ENCODE results near the gene SBF1. TPM values are rescaled to one million over a fixed set of nuclear protein-coding genes. Genes with fewer than 3 reads are reported as not detected.

The SBF1 gene
- total RNA-seq, 1 donor from 2014 or later: 110 TPM

GRCh38 chr22:50439314-50439870 lies 35.4 kb downstream of the SBF1 start:
- H3K27ac Mint-ChIP-seq (ENCODE audit: unreplicated experiment): no peak overlapping the region
- TF ChIP-seq, protein P1, sequence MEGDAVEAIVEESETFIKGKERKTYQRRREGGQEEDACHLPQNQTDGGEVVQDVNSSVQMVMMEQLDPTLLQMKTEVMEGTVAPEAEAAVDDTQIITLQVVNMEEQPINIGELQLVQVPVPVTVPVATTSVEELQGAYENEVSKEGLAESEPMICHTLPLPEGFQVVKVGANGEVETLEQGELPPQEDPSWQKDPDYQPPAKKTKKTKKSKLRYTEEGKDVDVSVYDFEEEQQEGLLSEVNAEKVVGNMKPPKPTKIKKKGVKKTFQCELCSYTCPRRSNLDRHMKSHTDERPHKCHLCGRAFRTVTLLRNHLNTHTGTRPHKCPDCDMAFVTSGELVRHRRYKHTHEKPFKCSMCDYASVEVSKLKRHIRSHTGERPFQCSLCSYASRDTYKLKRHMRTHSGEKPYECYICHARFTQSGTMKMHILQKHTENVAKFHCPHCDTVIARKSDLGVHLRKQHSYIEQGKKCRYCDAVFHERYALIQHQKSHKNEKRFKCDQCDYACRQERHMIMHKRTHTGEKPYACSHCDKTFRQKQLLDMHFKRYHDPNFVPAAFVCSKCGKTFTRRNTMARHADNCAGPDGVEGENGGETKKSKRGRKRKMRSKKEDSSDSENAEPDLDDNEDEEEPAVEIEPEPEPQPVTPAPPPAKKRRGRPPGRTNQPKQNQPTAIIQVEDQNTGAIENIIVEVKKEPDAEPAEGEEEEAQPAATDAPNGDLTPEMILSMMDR (IDR thresholded peaks at IDR 0.05): no peak
- H3K36me3 Mint-ChIP-seq (ENCODE audit: unreplicated experiment): peaks cover 11% of the 10 kb centered on the region
- H3K4me3 Mint-ChIP-seq (ENCODE audit: unreplicated experiment): no peak overlapping the region
- no peaks in the 10 kb centered on the region for H3K27me3 Mint-ChIP-seq (ENCODE audit: unreplicated experiment)
- no peaks in the 10 kb centered on the region for H3K9me3 Mint-ChIP-seq (ENCODE audit: unreplicated experiment)
- peaks cover 7% of the 10 kb centered on the region for H3K4me1 Mint-ChIP-seq (ENCODE audit: unreplicated experiment)
- DNase-seq (ENCODE audit: extremely low spot score, unreplicated experiment): no peak

- peaks cover 3% of the 10 kb centered on the region for H3K4me1 Mint-ChIP-seq (ENCODE audit: unreplicated experiment)
- no peak overlapping the region for H3K27ac Mint-ChIP-seq (ENCODE audit: unreplicated experiment)
- no peak overlapping the region for H3K4me3 Mint-ChIP-seq (ENCODE audit: unreplicated experiment)
- H3K36me3 Mint-ChIP-seq (ENCODE audit: unreplicated experiment): peaks cover 11% of the 10 kb centered on the region
- no peak for DNase-seq (ENCODE audit: extremely low spot score, unreplicated experiment)
- no peaks in the 10 kb centered on the region for H3K9me3 Mint-ChIP-seq (ENCODE audit: unreplicated experiment)
- TF ChIP-seq, protein P1 (IDR thresholded peaks at IDR 0.05): no peak
- no peaks in the 10 kb centered on the region for H3K27me3 Mint-ChIP-seq (ENCODE audit: unreplicated experiment)
These were observed 36.2 kb downstream of the SBF1 start for GRCh38 chr22:50438305-50439275.

- Mint-ChIP-seq H3K27me3 (ENCODE audit: unreplicated experiment) (no peaks in the 10 kb centered on the region), H3K9me3 (ENCODE audit: unreplicated experiment) (no peaks in the 10 kb centered on the region), H3K27ac (ENCODE audit: unreplicated experiment) (no peak overlapping the region), H3K4me3 (ENCODE audit: unreplicated experiment) (no peak overlapping the region), H3K4me1 (ENCODE audit: unreplicated experiment) (no peaks in the 10 kb centered on the region), H3K36me3 (ENCODE audit: unreplicated experiment) (peaks cover 11% of the 10 kb centered on the region)
- TF ChIP-seq, protein P1 (IDR thresholded peaks at IDR 0.05): no peak
- no peak for DNase-seq (ENCODE audit: extremely low spot score, unreplicated experiment)
These were observed 37.1 kb downstream of the SBF1 start for GRCh38 chr22:50437511-50438304.

- Mint-ChIP-seq H3K9me3 (ENCODE audit: unreplicated experiment) (no peaks in the 10 kb centered on the region), H3K36me3 (ENCODE audit: unreplicated experiment) (peaks cover 10% of the 10 kb centered on the region), H3K27ac (ENCODE audit: unreplicated experiment) (no peak overlapping the region), H3K4me3 (ENCODE audit: unreplicated experiment) (no peak overlapping the region), H3K27me3 (ENCODE audit: unreplicated experiment) (no peaks in the 10 kb centered on the region), H3K4me1 (ENCODE audit: unreplicated experiment) (no peaks in the 10 kb centered on the region)
- TF ChIP-seq, protein P1 (IDR thresholded peaks at IDR 0.05): no peak
- DNase-seq (ENCODE audit: extremely low spot score, unreplicated experiment): no peak
These were observed 37.9 kb downstream of the SBF1 start for GRCh38 chr22:50436841-50437341.
